ENCODE measurements around the gene PDZD2.

DNA sequence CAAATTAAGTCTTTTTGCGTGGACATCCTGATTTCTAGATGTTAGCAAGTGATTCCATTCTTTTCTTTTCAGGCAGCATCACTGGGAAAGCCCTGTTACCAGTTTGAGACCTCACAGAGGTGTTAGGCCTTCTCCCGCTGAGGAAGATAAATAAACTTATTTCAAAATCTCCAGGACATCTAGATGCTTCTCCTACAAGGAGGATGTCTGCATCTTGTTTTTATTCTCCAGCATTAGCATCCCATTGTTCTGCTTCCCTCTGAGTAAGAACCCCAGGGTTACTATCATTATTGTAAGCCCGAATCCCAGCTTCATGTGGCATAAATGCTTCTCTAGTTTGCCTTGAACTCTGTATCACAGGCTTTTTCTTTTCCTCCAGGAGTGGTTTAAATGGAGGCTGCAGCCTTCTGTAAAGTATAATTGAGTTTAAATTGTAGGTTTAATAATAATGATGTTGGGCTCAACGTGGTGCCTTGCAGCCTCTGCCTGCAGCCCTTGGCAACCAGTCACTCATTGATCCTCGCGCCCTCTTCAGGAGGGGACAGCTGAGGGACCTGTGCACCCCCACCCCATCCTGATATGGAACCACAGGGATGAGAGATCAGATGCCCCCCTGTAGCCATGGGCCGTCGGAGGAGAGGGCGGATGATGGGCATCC is 114.9 kb downstream of the PDZD2 start:
- TF ChIP-seq POLR2A (IDR thresholded peaks at IDR 0.05) = no peak
- TF ChIP-seq, protein P1, sequence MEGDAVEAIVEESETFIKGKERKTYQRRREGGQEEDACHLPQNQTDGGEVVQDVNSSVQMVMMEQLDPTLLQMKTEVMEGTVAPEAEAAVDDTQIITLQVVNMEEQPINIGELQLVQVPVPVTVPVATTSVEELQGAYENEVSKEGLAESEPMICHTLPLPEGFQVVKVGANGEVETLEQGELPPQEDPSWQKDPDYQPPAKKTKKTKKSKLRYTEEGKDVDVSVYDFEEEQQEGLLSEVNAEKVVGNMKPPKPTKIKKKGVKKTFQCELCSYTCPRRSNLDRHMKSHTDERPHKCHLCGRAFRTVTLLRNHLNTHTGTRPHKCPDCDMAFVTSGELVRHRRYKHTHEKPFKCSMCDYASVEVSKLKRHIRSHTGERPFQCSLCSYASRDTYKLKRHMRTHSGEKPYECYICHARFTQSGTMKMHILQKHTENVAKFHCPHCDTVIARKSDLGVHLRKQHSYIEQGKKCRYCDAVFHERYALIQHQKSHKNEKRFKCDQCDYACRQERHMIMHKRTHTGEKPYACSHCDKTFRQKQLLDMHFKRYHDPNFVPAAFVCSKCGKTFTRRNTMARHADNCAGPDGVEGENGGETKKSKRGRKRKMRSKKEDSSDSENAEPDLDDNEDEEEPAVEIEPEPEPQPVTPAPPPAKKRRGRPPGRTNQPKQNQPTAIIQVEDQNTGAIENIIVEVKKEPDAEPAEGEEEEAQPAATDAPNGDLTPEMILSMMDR (IDR thresholded peaks at IDR 0.05) = no peak
